Urinary bladder (tissue), 2 donors: ENCODE data around the gene ADAM21. TPM values are rescaled to one million over a fixed set of nuclear protein-coding genes. Genes with fewer than 3 reads are reported as not detected.

Experiments used
- polyA plus RNA-seq: library from polyadenylated mRNA; stranded (reverse); fragments of 200-250 nt; gene quantifications from one replicate; pipeline ENCODE4 v1.2.3, GENCODE V29; 2013
- small RNA-seq: library from RNA; depleted of rRNA; stranded (forward); fragments of <200 nt; gene quantifications from one replicate; pipeline ENCODE3, GENCODE V24; 2014
- total RNA-seq: library from RNA; depleted of rRNA; stranded (reverse); fragments of >200 nt; gene quantifications from one replicate; pipeline ENCODE4 v1.2.3, GENCODE V29; 2014
- donor health status: healthy.

The ADAM21 gene
- total and polyA plus RNA-seq, 2 donors: 0.08 TPM; not detected in 1

Small RNA genes within 50 kb of the gene (small RNA-seq; reads per million reads assigned to genes)
- not detected for gene RNU6-659P

Other genes with a start within 250 kb of the ADAM21 start
- 35.4 TPM for gene COX16, start 92.5 kb upstream of the ADAM21 start, total RNA-seq
- 28.3 TPM for gene COX16, start 92.5 kb upstream of the ADAM21 start, polyA plus RNA-seq
- gene SYNJ2BP, start 35.1 kb upstream of the ADAM21 start, total RNA-seq: 45.9 TPM
- 18.3 TPM for gene SYNJ2BP, start 35.1 kb upstream of the ADAM21 start, polyA plus RNA-seq
- gene ADAM20, start 82.8 kb downstream of the ADAM21 start, total RNA-seq: 2.7 TPM
- gene ADAM20, start 82.8 kb downstream of the ADAM21 start, polyA plus RNA-seq: not detected
- gene MED6, start 148.5 kb downstream of the ADAM21 start, total RNA-seq: 69.3 TPM
- gene MED6, start 148.5 kb downstream of the ADAM21 start, polyA plus RNA-seq: 19.7 TPM
- 1.7 TPM for gene TTC9, start 189.7 kb downstream of the ADAM21 start, total RNA-seq
- gene TTC9, start 189.7 kb downstream of the ADAM21 start, polyA plus RNA-seq: 0.96 TPM